Skin of body (tissue), 2 donors: ENCODE measurements around the gene PLVAP. TPM values are rescaled to one million over a fixed set of nuclear protein-coding genes. Genes with fewer than 3 reads are reported as not detected.

Experiments used
- DNase-seq: peaks from one replicate; lab custom pipeline; 2025; lab: John Stamatoyannopoulos, UW
- total RNA-seq: library from RNA; depleted of rRNA; stranded (reverse); fragments of >200 nt; gene quantifications from one replicate; pipeline ENCODE4 v1.2.3, GENCODE V29; 2014

PLVAP gene
- total RNA-seq, 1 donor from 2014 or later: 10.9 TPM

GRCh38 chr19:17359905-17360800 is 17.0 kb downstream of the PLVAP start:
- DNase-seq: no peak

GRCh38 chr19:17358395-17358794 is 18.7 kb downstream of the PLVAP start:
- DNase-seq: no peak

GRCh38 chr19:17357724-17358123 is 19.4 kb downstream of the PLVAP start:
- no peak for DNase-seq

- DNase-seq: no peak
These were observed 20.0 kb downstream of the PLVAP start for GRCh38 chr19:17357078-17357666.

GRCh38 chr19:17353386-17353785 is 23.8 kb downstream of the PLVAP start:
- DNase-seq: no peak

- DNase-seq: no peak
These were observed 24.4 kb downstream of the PLVAP start for GRCh38 chr19:17352608-17353280.

- DNase-seq: no peak
These were observed 25.2 kb downstream of the PLVAP start for GRCh38 chr19:17351815-17352435.

GRCh38 chr19:17348700-17349099 is 28.4 kb downstream of the PLVAP start:
- DNase-seq: peak; percentile 74

- DNase-seq: no peak
These were observed 29.3 kb downstream of the PLVAP start for GRCh38 chr19:17347877-17348276.

GRCh38 chr19:17347361-17347760 is 29.8 kb downstream of the PLVAP start:
- DNase-seq: peak; percentile 39

GRCh38 chr19:17346109-17346671 is 31.0 kb downstream of the PLVAP start:
- peak; percentile 24 for DNase-seq

GRCh38 chr19:17341845-17342244 is 35.3 kb downstream of the PLVAP start:
- no peak for DNase-seq

- no peak for DNase-seq
These were observed 35.8 kb downstream of the PLVAP start for GRCh38 chr19:17341386-17341785.

GRCh38 chr19:17340871-17341357 is 36.2 kb downstream of the PLVAP start:
- DNase-seq: no peak

GRCh38 chr19:17340302-17340870 is 36.8 kb downstream of the PLVAP start:
- no peak for DNase-seq

GRCh38 chr19:17339088-17339741 is 37.9 kb downstream of the PLVAP start:
- no peak for DNase-seq

GRCh38 chr19:17338433-17339078 is 38.6 kb downstream of the PLVAP start:
- DNase-seq: no peak

- DNase-seq: no peak
These were observed 39.3 kb downstream of the PLVAP start for GRCh38 chr19:17337675-17338432.
